ENCODE data around the gene CCDC97.
A peak's percentile ranks its signal among the peaks of the same experiment; 100 is the strongest.
"Not testable (repeated sequence)": the region's sequence is repeated elsewhere in the genome, so short reads cannot be mapped to it uniquely, and the experiment has no call there.

CCDC97 gene

DNA sequence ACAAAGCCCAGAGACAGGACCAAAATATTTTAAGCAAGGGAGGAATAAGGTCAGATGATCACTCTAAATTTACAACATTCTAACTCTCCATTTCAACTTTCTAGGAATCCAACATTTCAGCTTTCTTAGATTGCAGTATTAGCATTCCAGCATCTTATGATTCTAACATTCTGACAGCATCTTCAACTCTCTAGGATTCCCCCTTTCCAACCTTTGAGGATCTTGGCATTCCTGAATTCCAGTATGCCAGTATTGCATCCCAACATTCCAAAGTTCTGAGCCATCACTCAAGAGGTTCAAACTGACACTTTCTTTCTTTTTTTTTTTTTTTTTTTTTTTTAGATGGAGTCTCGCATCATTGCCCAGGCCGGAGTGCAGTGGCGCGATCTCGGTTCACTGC is 30.0 kb downstream of the CCDC97 start:
- DNase-seq (ENCODE audit: insufficient read length, low spot score) (no peak), FAIRE-seq (no peak)

DNA sequence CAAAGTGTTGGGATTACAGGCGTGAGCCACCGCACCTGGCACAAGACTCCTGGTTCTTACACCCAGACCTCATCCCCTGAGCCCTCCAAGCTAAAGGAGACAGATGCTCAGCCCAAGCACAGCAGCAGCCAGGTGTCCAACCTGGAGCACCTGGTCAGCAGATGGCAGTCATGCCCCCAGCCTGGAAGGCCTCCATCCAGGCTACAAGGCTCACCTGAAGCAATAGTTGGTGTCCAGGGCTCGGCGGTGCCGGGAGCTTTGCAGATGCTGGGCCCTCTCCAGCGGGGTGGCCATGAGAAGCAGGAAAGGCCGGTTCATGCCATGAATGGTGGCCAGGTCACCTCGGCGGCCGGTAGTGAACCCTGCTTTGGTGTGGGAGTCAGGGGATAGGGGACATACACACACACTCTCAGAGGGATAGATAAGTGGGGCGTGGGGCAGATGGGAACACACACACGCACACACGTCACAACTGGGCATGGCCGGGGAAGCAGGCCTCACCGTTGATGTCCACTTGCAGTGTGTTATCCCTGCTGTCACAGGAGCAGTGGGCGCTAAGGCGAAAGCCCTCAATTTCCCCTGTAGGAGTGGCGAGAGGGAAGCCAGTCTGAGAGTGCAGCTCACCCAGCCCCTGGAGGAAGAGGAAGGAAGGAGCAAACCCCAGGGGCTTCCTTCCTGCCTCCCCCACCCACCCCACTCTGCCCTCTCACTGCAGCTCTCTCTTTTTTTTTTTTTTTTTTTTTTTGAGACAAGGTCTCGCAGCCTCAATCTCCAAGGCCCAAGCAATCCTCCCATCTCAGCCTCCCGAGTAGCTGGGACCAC is 31.9 kb downstream of the CCDC97 start:
- no peak for DNase-seq (ENCODE audit: insufficient read length, low spot score)
- TF ChIP-seq, protein P1, sequence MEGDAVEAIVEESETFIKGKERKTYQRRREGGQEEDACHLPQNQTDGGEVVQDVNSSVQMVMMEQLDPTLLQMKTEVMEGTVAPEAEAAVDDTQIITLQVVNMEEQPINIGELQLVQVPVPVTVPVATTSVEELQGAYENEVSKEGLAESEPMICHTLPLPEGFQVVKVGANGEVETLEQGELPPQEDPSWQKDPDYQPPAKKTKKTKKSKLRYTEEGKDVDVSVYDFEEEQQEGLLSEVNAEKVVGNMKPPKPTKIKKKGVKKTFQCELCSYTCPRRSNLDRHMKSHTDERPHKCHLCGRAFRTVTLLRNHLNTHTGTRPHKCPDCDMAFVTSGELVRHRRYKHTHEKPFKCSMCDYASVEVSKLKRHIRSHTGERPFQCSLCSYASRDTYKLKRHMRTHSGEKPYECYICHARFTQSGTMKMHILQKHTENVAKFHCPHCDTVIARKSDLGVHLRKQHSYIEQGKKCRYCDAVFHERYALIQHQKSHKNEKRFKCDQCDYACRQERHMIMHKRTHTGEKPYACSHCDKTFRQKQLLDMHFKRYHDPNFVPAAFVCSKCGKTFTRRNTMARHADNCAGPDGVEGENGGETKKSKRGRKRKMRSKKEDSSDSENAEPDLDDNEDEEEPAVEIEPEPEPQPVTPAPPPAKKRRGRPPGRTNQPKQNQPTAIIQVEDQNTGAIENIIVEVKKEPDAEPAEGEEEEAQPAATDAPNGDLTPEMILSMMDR (IDR thresholded peaks at IDR 0.05; ENCODE audit: insufficient read depth, missing control alignments), result peak; percentile 1
- FAIRE-seq, result no peak

More for the DNA sequence above, 30.0 kb downstream of the CCDC97 start:
- TF ChIP-seq, protein P1 (IDR thresholded peaks at IDR 0.05; ENCODE audit: insufficient read depth, missing control alignments), result no peak

DNA sequence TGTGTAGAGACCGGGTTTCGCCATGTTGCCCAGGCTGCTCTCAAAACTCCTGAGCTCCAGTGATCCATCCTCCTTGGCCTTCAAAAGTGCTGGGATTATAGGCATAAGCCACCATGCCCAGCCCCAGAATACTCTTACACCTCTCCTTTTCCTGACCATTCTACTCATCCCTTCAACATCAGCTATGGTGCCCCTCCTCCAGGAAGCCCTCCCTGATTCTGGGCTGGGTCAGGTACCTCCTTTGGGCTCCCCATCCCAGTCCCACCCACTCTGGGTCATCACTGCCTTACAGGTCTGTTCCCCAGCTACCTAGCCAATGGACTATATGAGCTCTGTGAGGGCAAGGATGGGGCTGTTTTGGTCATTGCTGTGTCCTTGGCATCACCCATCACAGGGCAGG is 34.2 kb downstream of the CCDC97 start:
- FAIRE-seq, result no peak
- TF ChIP-seq, protein P1 (IDR thresholded peaks at IDR 0.05; ENCODE audit: insufficient read depth, missing control alignments), result no peak
- DNase-seq (ENCODE audit: insufficient read length, low spot score), result no peak

DNA sequence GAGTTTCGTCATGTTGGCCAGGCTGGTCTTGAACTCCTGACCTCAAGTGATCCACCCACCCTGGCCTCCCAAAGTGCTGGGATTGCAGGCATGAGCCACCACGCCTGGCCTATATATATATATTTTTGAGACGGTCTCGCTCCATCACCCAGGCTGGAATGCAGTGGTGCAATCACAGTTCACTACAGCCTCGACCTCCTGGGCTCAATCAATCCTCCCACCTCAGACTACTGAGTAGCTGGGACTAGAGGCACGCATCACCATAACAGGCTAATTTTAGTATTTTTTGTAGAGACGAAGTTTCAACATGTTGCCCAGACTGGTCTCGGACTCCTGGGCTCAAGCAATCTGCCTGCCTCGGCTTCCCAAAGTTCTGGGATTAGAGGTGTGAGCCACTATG is 36.9 kb downstream of the CCDC97 start:
- FAIRE-seq; DNase-seq (ENCODE audit: insufficient read length, low spot score): not testable (repeated sequence)

DNA sequence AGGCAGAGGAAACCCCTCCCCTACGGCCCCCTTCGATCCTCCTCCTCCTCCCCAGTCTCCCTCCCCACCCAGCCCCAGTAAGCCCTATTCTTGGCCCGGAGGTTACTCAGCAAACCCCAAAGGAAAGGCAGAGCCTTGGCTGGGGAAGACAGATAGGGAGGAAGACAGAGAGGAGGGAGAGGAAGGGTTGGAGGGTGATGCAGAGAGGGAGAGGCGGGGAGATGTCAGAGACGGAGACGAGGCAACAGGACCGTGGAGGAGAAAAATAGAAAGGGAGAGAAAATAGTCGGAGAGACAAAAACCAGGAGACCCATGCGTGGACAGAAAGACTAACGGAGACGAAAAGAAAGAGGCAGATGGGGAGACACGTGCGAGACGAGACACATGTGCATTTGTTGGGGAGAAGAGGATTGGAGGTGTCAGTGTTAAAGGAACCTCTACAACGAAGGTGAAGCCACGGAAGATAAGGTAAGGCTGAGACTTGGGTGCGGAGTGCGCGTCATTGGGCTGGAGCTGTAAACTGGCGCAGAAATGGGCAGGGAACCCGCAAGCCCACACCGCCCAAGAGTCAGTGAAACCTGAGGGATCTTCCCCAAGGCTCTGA is 40.9 kb downstream of the CCDC97 start:
- TF ChIP-seq, protein P1 (IDR thresholded peaks at IDR 0.05; ENCODE audit: insufficient read depth, missing control alignments), result no peak
- no peak for DNase-seq (ENCODE audit: insufficient read length, low spot score)
- no peak for FAIRE-seq

DNA sequence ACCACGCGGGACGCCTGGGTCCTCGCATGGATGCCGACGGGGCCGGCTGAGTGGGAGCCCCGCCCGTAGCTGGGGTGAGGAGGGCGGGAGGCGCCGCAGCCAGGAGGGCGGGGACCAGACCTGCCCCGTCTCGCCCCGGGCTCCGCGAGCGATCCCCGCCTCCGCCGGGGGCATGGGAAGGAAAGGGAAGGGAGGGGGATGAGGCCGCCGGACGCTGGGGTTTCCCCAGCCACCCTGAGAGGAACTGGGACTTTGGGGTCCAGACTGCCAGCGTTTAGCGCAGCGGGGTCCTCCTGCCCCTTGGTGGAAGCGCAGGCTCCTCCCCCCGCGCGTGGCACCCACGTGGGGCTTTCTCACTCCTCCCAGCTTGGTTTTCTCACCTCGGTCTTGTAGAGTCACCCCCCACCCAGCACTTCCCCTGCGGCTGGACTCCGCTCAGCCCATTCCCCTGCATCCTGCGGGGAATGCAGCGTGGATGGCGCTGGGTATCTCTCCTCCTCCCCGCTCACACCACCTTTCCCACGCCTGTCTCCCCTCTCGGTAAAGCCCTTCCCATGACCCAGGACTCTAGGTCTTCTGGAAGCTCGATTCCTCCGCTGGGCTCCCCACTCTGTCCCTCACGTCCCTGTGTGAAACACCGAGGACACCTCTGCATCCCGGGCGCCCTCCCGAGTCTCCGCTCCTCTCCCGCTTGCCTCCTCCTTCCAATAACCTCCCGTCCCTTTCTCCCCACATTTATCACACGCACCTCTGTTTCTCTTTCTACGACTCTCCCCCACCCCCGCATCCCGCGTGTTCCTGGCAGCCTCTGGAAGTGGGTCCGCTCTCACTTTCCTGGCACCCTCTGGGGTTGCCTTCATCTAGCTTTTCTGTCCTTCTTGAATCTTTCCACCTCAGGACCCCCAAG is 41.6 kb downstream of the CCDC97 start:
- DNase-seq (ENCODE audit: insufficient read length, low spot score) (no peak), FAIRE-seq (no peak)
- TF ChIP-seq, protein P1 (IDR thresholded peaks at IDR 0.05; ENCODE audit: insufficient read depth, missing control alignments), result no peak

DNA sequence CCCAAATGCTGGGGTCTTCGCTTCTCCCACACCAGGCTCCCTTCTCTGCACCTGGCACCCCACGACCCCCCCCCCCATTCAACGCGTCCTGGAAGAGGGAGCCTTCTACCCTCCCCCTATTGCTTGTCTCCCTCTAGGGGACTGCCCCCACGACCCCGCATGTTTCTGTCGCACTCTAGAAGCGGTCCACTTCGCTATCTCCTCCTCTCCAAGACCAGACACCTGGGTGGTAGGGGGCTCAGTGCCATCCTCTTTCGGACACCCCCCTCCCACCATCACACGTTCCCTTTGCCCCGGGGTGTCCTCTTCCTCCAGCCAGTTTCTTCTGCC is 42.3 kb downstream of the CCDC97 start:
- no peak for FAIRE-seq
- DNase-seq (ENCODE audit: insufficient read length, low spot score), result no peak
- TF ChIP-seq, protein P1 (IDR thresholded peaks at IDR 0.05; ENCODE audit: insufficient read depth, missing control alignments), result no peak

Measured in D721Med (cell line).